GM23338 (cell line): ENCODE measurements around the gene KRT16. TPM values are rescaled to one million over a fixed set of nuclear protein-coding genes. Genes with fewer than 3 reads are reported as not detected.

Experiments used
- ATAC-seq: fragments of 200-7000 bp; cut with Tn5 transposase; 3 replicates; pipeline ENCODE4 v1.9.1; 2020
- DNase-seq: peaks from one replicate; pipeline ENCODE4 v3.0.0-alpha.2; 2015; ENCODE audit warnings: low spot score
- H2AFZ ChIP-seq: fragments of 200-600 bp; sonication (generic); 2 replicates; pipeline ENCODE4 v1.8.0; 2016; ENCODE audit warnings: antibody characterized with exemption, mild to moderate bottlenecking, moderate library complexity
- H3F3A ChIP-seq: fragments of 200-600 bp; sonication (generic); replicated peaks from 2 replicates; pipeline ENCODE4 v1.8.0; 2017; ENCODE audit warnings: antibody characterized with exemption, mixed run types, low read depth
- H3K27ac ChIP-seq: fragments of 200-600 bp; sonication (generic); 2 replicates; pipeline ENCODE4 v1.6.1; 2016; ENCODE audit warnings: low read depth
- H3K27me3 ChIP-seq: fragments of 200-600 bp; sonication (generic); 2 replicates; pipeline ENCODE4 v1.8.0; 2016; ENCODE audit warnings: mild to moderate bottlenecking, mixed run types, moderate library complexity; ENCODE audit not compliant: insufficient read depth
- H3K36me3 ChIP-seq: fragments of 200-600 bp; sonication (generic); 2 replicates; pipeline ENCODE4 v1.8.0; 2016; ENCODE audit warnings: mild to moderate bottlenecking; ENCODE audit not compliant: insufficient read depth
- H3K4me1 ChIP-seq: fragments of 200-600 bp; sonication (generic); 2 replicates; pipeline ENCODE4 v1.8.0; 2016; ENCODE audit warnings: mild to moderate bottlenecking, moderate library complexity; ENCODE audit not compliant: insufficient read depth
- H3K4me2 ChIP-seq: fragments of 200-600 bp; sonication (generic); 2 replicates; pipeline ENCODE4 v1.7.1; 2017; ENCODE audit warnings: mixed run types
- H3K4me3 ChIP-seq: fragments of 200-600 bp; sonication (generic); 2 replicates; pipeline ENCODE4 v1.6.1; 2016; ENCODE audit warnings: mixed run types
- H3K79me2 ChIP-seq: fragments of 200-600 bp; sonication (generic); replicated peaks from 2 replicates; pipeline ENCODE4 v1.8.0; 2017; ENCODE audit warnings: mild to moderate bottlenecking; ENCODE audit not compliant: insufficient read depth
- H3K9me2 ChIP-seq: fragments of 200-600 bp; sonication (generic); 2 replicates; pipeline ENCODE4 v1.8.0; 2017; ENCODE audit not compliant: insufficient read depth
- H4K20me1 ChIP-seq: fragments of 200-600 bp; sonication (generic); replicated peaks from 2 replicates; pipeline ENCODE4 v1.8.0; 2017; ENCODE audit warnings: mild to moderate bottlenecking; ENCODE audit not compliant: insufficient read depth
- H3K27ac Mint-ChIP-seq: 2 replicates; pipeline ENCODE4 v1.8.0; 2020; ENCODE audit warnings: inconsistent platforms, mild to moderate bottlenecking, moderate library complexity, mixed read lengths
- H3K27me3 Mint-ChIP-seq: 3 replicates; pipeline ENCODE4 v1.8.0; 2022; ENCODE audit warnings: low read depth, mild to moderate bottlenecking, moderate library complexity, mixed read lengths, inconsistent platforms; ENCODE audit not compliant: insufficient read depth, poor library complexity
- H3K36me3 Mint-ChIP-seq: 3 replicates; pipeline ENCODE4 v1.8.0; 2021; ENCODE audit warnings: low read depth, mild to moderate bottlenecking, inconsistent platforms, moderate library complexity, mixed read lengths
- H3K4me1 Mint-ChIP-seq: 3 replicates; pipeline ENCODE4 v1.8.0; 2020; ENCODE audit warnings: mild to moderate bottlenecking, inconsistent platforms, mixed read lengths
- H3K4me3 Mint-ChIP-seq: 3 replicates; pipeline ENCODE4 v1.8.0; 2021; ENCODE audit warnings: moderate library complexity, mild to moderate bottlenecking, inconsistent platforms, mixed read lengths
- H3K9me3 Mint-ChIP-seq: 3 replicates; pipeline ENCODE4 v1.8.0; 2020; ENCODE audit warnings: moderate library complexity, mild to moderate bottlenecking, inconsistent platforms, mixed read lengths
- CREB1 ChIP-seq: fragments of 250-450 bp; sonication (Bioruptor Pico); IDR thresholded peaks from 2 replicates; pipeline ENCODE4 v1.5.0; 2020; ENCODE audit warnings: low read depth, mild to moderate bottlenecking, moderate library complexity
- CTCF ChIP-seq, 2 experiments: fragments of 200-600 bp in 1 of 2; sonication (generic) in 1 of 2; conservative IDR thresholded peaks; 2 replicates each; pipeline versions ENCODE4 v1.5.1 to v1.6.1; 2016 to 2017; ENCODE audit warnings: antibody characterized with exemption in 2 of 2, low read depth in 2 of 2, mild to moderate bottlenecking in 2 of 2, moderate library complexity in 1 of 2
- ETS1 ChIP-seq: IDR thresholded peaks from 2 replicates; pipeline ENCODE4 v1.6.1; 2016; ENCODE audit warnings: antibody characterized with exemption
- EZH2 ChIP-seq: fragments of 200-600 bp; sonication (generic); IDR thresholded peaks from one replicate; pipeline ENCODE4 v1.8.0; 2017; ENCODE audit warnings: antibody characterized with exemption, mild to moderate bottlenecking, low read depth; ENCODE audit not compliant: unreplicated experiment
- EZH2phosphoT487 ChIP-seq: fragments of 200-600 bp; sonication (generic); IDR thresholded peaks from one replicate; pipeline ENCODE4 v1.8.1; 2018; ENCODE audit warnings: antibody characterized with exemption; ENCODE audit not compliant: unreplicated experiment
- JUNB ChIP-seq: IDR thresholded peaks from one replicate; pipeline ENCODE4 v1.6.1; 2016; ENCODE audit warnings: antibody characterized with exemption; ENCODE audit not compliant: unreplicated experiment
- NANOG ChIP-seq: IDR thresholded peaks from 2 replicates; pipeline ENCODE4 v1.6.1; 2016; ENCODE audit warnings: antibody characterized with exemption, borderline replicate concordance
- POLR2AphosphoS5 ChIP-seq: IDR thresholded peaks from 2 replicates; pipeline ENCODE4 v1.6.1; 2016; ENCODE audit warnings: antibody characterized with exemption, low read depth
- STAT1 ChIP-seq: IDR thresholded peaks from one replicate; pipeline ENCODE4 v1.6.1; 2016; ENCODE audit warnings: antibody characterized with exemption; ENCODE audit not compliant: unreplicated experiment
- ZNF114 ChIP-seq: fragments of 250-450 bp; sonication (Bioruptor Pico); IDR thresholded peaks from 2 replicates; pipeline ENCODE4 v1.5.0; 2020; ENCODE audit warnings: mild to moderate bottlenecking, moderate library complexity
- ZNF331 ChIP-seq: fragments of 250-450 bp; sonication (Bioruptor Pico); IDR thresholded peaks from 2 replicates; pipeline ENCODE4 v1.5.0; 2020; ENCODE audit warnings: low read depth, mild to moderate bottlenecking, moderate library complexity
- ZNF462 ChIP-seq: fragments of 250-450 bp; sonication (Bioruptor Pico); IDR thresholded peaks from 2 replicates; pipeline ENCODE4 v1.5.0; 2020; ENCODE audit warnings: mild to moderate bottlenecking, moderate library complexity
- polyA plus RNA-seq: library from polyadenylated mRNA; unstranded; fragments of >200 nt; fragmentation: Nextera tagmentation; extraction: Ambion mirVana; gene quantifications from 2 replicates; pipeline ENCODE4 v1.2.1, GENCODE V29; 2016
- total RNA-seq: library from RNA; depleted of rRNA; stranded (reverse); fragments of >200 nt; shearing (Covaris generic); gene quantifications from 2 replicates; pipeline ENCODE4 v1.2.3, GENCODE V29; 2014
- TF ChIP-seq, protein P1 (sequence below): IDR thresholded peaks from one replicate; pipeline ENCODE4 v1.6.1; 2018; ENCODE audit warnings: antibody characterized with exemption; ENCODE audit not compliant: unreplicated experiment

KRT16 gene
- total and polyA plus RNA-seq, 2 experiments from 2014 or later = not detected

DNA sequence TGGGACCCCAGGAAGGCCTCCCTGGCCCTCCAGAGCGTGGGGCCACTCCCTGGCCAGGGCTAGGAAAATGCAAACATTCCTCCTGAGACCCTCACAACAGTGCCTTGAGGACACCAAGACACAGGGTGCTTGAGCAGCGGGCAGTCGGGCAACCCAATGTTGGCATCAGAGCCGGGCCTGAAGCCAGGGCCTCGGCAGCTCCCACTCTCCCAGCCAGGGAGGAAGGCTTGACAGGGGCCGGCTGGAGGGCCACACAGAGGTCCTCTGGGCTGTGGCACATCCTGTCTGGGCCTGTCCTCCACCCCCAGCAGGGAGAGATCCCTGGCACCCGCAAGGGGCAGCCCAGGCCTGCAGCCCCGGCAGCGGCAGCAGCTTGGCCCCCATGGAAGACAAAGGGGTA is 24.1 kb upstream of the KRT16 start:
- H3K4me3 Mint-ChIP-seq = no peak overlapping the region
- H3K79me2 ChIP-seq = no peaks in the 10 kb centered on the region
- H3K9me3 Mint-ChIP-seq = no peaks in the 10 kb centered on the region
- no peak overlapping the region for H3K4me2 ChIP-seq
- ATAC-seq (no peak), DNase-seq (no peak)
- H3F3A ChIP-seq = 0 out of 2 replicates have a peak, but pooled peaks cover 3% of the 10 kb centered on the region
- H3K27me3 Mint-ChIP-seq = peaks cover 12% of the 10 kb centered on the region
- no peaks in the 10 kb centered on the region for H3K36me3 Mint-ChIP-seq
- 0 out of 2 replicates have a peak, but pooled peaks cover 10% of the 10 kb centered on the region for H3K4me1 ChIP-seq
- no peak overlapping the region for H2AFZ ChIP-seq
- H3K27me3 ChIP-seq = no peaks in the 10 kb centered on the region
- H3K4me3 ChIP-seq = no peak overlapping the region
- H3K9me2 ChIP-seq = no peaks in the 10 kb centered on the region
- no peak overlapping the region for H3K27ac Mint-ChIP-seq
- H3K27ac ChIP-seq = no peak overlapping the region
- TF ChIP-seq JUNB (no peak), EZH2phosphoT487 (no peak), POLR2AphosphoS5 (no peak), CREB1 (CRISPR knock-in tag) (no peak), ZNF331 (no peak), ETS1 (no peak), CTCF (conservative IDR thresholded peaks at IDR 0.05; ENCODE audit: low read depth in 2 of 2) (no peak), NANOG (no peak), ZNF462 (CRISPR knock-in tag) (no peak), STAT1 (no peak), EZH2 (no peak), ZNF114 (CRISPR knock-in tag) (no peak)
- TF ChIP-seq, protein P1, sequence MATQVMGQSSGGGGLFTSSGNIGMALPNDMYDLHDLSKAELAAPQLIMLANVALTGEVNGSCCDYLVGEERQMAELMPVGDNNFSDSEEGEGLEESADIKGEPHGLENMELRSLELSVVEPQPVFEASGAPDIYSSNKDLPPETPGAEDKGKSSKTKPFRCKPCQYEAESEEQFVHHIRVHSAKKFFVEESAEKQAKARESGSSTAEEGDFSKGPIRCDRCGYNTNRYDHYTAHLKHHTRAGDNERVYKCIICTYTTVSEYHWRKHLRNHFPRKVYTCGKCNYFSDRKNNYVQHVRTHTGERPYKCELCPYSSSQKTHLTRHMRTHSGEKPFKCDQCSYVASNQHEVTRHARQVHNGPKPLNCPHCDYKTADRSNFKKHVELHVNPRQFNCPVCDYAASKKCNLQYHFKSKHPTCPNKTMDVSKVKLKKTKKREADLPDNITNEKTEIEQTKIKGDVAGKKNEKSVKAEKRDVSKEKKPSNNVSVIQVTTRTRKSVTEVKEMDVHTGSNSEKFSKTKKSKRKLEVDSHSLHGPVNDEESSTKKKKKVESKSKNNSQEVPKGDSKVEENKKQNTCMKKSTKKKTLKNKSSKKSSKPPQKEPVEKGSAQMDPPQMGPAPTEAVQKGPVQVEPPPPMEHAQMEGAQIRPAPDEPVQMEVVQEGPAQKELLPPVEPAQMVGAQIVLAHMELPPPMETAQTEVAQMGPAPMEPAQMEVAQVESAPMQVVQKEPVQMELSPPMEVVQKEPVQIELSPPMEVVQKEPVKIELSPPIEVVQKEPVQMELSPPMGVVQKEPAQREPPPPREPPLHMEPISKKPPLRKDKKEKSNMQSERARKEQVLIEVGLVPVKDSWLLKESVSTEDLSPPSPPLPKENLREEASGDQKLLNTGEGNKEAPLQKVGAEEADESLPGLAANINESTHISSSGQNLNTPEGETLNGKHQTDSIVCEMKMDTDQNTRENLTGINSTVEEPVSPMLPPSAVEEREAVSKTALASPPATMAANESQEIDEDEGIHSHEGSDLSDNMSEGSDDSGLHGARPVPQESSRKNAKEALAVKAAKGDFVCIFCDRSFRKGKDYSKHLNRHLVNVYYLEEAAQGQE = no peak
- H3K4me1 Mint-ChIP-seq = peaks cover 11% of the 10 kb centered on the region
- H3K36me3 ChIP-seq = no peaks in the 10 kb centered on the region
- no peaks in the 10 kb centered on the region for H4K20me1 ChIP-seq
